Measurements from ENCODE around the gene DUSP3. TPM values are rescaled to one million over a fixed set of nuclear protein-coding genes. Genes with fewer than 3 reads are reported as not detected.

Gene DUSP3
- total and polyA plus RNA-seq, 2 of the 13 experiments (the other 11 are each of a cell fraction or from before 2014, with no cell fraction given) = 60.0 to 71.5 TPM

GRCh38 chr17:43810823-43811222, 32.0 kb upstream of the DUSP3 start (continued):
- no peak for TF ChIP-seq ZNF18 (CRISPR knock-in tag; IDR thresholded peaks at IDR 0.05; ENCODE audit: insufficient replicate concordance)
- no peak for TF ChIP-seq SNRNP70 (IDR thresholded peaks at IDR 0.05; ENCODE audit: low read depth, low read length)
- TF ChIP-seq, protein P1, sequence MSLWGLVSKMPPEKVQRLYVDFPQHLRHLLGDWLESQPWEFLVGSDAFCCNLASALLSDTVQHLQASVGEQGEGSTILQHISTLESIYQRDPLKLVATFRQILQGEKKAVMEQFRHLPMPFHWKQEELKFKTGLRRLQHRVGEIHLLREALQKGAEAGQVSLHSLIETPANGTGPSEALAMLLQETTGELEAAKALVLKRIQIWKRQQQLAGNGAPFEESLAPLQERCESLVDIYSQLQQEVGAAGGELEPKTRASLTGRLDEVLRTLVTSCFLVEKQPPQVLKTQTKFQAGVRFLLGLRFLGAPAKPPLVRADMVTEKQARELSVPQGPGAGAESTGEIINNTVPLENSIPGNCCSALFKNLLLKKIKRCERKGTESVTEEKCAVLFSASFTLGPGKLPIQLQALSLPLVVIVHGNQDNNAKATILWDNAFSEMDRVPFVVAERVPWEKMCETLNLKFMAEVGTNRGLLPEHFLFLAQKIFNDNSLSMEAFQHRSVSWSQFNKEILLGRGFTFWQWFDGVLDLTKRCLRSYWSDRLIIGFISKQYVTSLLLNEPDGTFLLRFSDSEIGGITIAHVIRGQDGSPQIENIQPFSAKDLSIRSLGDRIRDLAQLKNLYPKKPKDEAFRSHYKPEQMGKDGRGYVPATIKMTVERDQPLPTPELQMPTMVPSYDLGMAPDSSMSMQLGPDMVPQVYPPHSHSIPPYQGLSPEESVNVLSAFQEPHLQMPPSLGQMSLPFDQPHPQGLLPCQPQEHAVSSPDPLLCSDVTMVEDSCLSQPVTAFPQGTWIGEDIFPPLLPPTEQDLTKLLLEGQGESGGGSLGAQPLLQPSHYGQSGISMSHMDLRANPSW (CRISPR knock-in tag; IDR thresholded peaks at IDR 0.05; ENCODE audit: borderline replicate concordance) = no peak
- TF ChIP-seq BCL6 (CRISPR knock-in tag; IDR thresholded peaks at IDR 0.05) = no peak
- no peak for TF ChIP-seq MEIS1 (CRISPR knock-in tag; IDR thresholded peaks at IDR 0.05; ENCODE audit: borderline replicate concordance)
- TF ChIP-seq ZFP62 (CRISPR knock-in tag; IDR thresholded peaks at IDR 0.05) = no peak
- no peak for TF ChIP-seq NFIB (CRISPR knock-in tag; IDR thresholded peaks at IDR 0.05; ENCODE audit: borderline replicate concordance)
- TF ChIP-seq ATF7-NPFF (CRISPR knock-in tag; IDR thresholded peaks at IDR 0.05; ENCODE audit: low read depth) = no peak

GRCh38 chr17:43810226-43810715, 31.5 kb upstream of the DUSP3 start:
- FAIRE-seq (no peak), ATAC-seq (no peak), DNase-seq (ENCODE audit: low spot score) (no peak)
- no peaks in the 10 kb centered on the region for H3K9me3 ChIP-seq (ENCODE audit: low read length)
- POLR2A ChIA-PET = no interaction called here
- intact Hi-C loops (cut with micrococcal nuclease; ENCODE audit: unreplicated experiment) = no loop called here
- H3K27me3 ChIP-seq (ENCODE audit: control insufficient read depth in 1 of 2, insufficient read depth in 2 of 2, low read length in 2 of 2) = no peaks in the 10 kb centered on the region
- H3K27ac ChIP-seq (ENCODE audit: extremely low read length, insufficient read depth, low read length) = no peak overlapping the region
- H4K20me1 ChIP-seq (ENCODE audit: insufficient read depth, low read length) = no peaks in the 10 kb centered on the region
- H3K79me2 ChIP-seq (ENCODE audit: insufficient read depth, low read length) = no peaks in the 10 kb centered on the region
- no peak overlapping the region for H3K9ac ChIP-seq (ENCODE audit: insufficient read depth, low read depth, low read length)
- no peaks in the 10 kb centered on the region for H3K4me1 ChIP-seq (ENCODE audit: insufficient read depth, low read length)
- H3K4me2 ChIP-seq (ENCODE audit: low read depth, low read length) = no peak overlapping the region
- 55% methylated on average over 4 of the region's 4 CpGs for WGBS (ENCODE audit: low lambda C conversion rate)
- no TSS peak for BruUV-seq (replicated peaks)
- CTCF ChIA-PET (ENCODE audit: low intra/inter-chr PET ratio, low total read pairs) = no interaction called here
- H3K4me3 ChIP-seq (replicated peaks in 1 of 3; ENCODE audit: insufficient read depth in 1 of 3, low read depth in 2 of 3, low read length in 3 of 3) = no peak overlapping the region
- in situ Hi-C loops (cut with HindIII; ENCODE audit: extremely low pct_ligation_motif_present, low pct_unique_long_range_greater_than_20kb) = no loop called here
- no peaks in the 10 kb centered on the region for H3K36me3 ChIP-seq (replicated peaks in 1 of 2; ENCODE audit: control insufficient read depth in 1 of 2, insufficient read depth in 2 of 2, low read length in 2 of 2)
- no peak overlapping the region for H2AFZ ChIP-seq (ENCODE audit: low read length)
- TF ChIP-seq IKZF1 (IDR thresholded peaks at IDR 0.05) (no peak), ZSCAN25 (CRISPR knock-in tag; IDR thresholded peaks at IDR 0.05) (no peak), ZNF589 (CRISPR knock-in tag; conservative IDR thresholded peaks at IDR 0.05) (no peak), SP5 (CRISPR knock-in tag; IDR thresholded peaks at IDR 0.05; ENCODE audit: borderline replicate concordance, low read depth) (no peak), NR1H2 (CRISPR knock-in tag; IDR thresholded peaks at IDR 0.05; ENCODE audit: borderline replicate concordance, low read depth) (no peak), HNF1A (IDR thresholded peaks at IDR 0.05; ENCODE audit: low read depth) (no peak), HNF1A (CRISPR knock-in tag; IDR thresholded peaks at IDR 0.05; ENCODE audit: borderline replicate concordance) (no peak)
- TF ChIP-seq, protein P2, sequence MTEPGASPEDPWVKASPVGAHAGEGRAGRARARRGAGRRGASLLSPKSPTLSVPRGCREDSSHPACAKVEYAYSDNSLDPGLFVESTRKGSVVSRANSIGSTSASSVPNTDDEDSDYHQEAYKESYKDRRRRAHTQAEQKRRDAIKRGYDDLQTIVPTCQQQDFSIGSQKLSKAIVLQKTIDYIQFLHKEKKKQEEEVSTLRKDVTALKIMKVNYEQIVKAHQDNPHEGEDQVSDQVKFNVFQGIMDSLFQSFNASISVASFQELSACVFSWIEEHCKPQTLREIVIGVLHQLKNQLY (CRISPR knock-in tag; IDR thresholded peaks at IDR 0.05) = no peak
